Fibroblast of skin of right quadriceps (primary cell): ENCODE measurements around the gene CYB5R2.
A peak's percentile ranks its signal among the peaks of the same experiment; 100 is the strongest.
"Not testable (repeated sequence)": the region's sequence is repeated elsewhere in the genome, so short reads cannot be mapped to it uniquely, and the experiment has no call there.

Experiments used
- DNase-seq: peaks from one replicate; pipeline ENCODE4 v3.0.0-alpha.2; 2013

Gene CYB5R2

GRCh38 chr11:7668464-7668863, 4.8 kb downstream of the CYB5R2 start:
- DNase-seq = no peak

- no peak for DNase-seq
Measured at GRCh38 chr11:7667460-7667859, 5.8 kb downstream of the CYB5R2 start.

- DNase-seq = no peak
Measured at GRCh38 chr11:7666292-7666866, 6.9 kb downstream of the CYB5R2 start.

GRCh38 chr11:7665473-7666291, 7.6 kb downstream of the CYB5R2 start:
- DNase-seq = peak; percentile 55

GRCh38 chr11:7664867-7665266, 8.4 kb downstream of the CYB5R2 start:
- no peak for DNase-seq

GRCh38 chr11:7663531-7663930, 9.8 kb downstream of the CYB5R2 start:
- DNase-seq = not testable (repeated sequence)

GRCh38 chr11:7657306-7658025, 15.8 kb downstream of the CYB5R2 start:
- peak; percentile 67 for DNase-seq

GRCh38 chr11:7656704-7657103, 16.6 kb downstream of the CYB5R2 start:
- DNase-seq = no peak

GRCh38 chr11:7655253-7656217, 17.8 kb downstream of the CYB5R2 start:
- DNase-seq = no peak

GRCh38 chr11:7654195-7654705, 19.1 kb downstream of the CYB5R2 start:
- DNase-seq = no peak

- DNase-seq = no peak
Measured at GRCh38 chr11:7651700-7652099, 21.6 kb downstream of the CYB5R2 start.

- peak; percentile 51 for DNase-seq
Measured at GRCh38 chr11:7651140-7651551, 22.2 kb downstream of the CYB5R2 start.

- no peak for DNase-seq
Measured at GRCh38 chr11:7648264-7648663, 25.0 kb downstream of the CYB5R2 start.

- DNase-seq = no peak
Measured at GRCh38 chr11:7646866-7647265, 26.4 kb downstream of the CYB5R2 start.

- no peak for DNase-seq
Measured at GRCh38 chr11:7645206-7645605, 28.1 kb downstream of the CYB5R2 start.

GRCh38 chr11:7643314-7643713, 30.0 kb downstream of the CYB5R2 start:
- DNase-seq = no peak

- DNase-seq = no peak
Measured at GRCh38 chr11:7642747-7643146, 30.6 kb downstream of the CYB5R2 start.

GRCh38 chr11:7640816-7641215, 32.5 kb downstream of the CYB5R2 start:
- no peak for DNase-seq

GRCh38 chr11:7639643-7640025, 33.7 kb downstream of the CYB5R2 start:
- DNase-seq = no peak

GRCh38 chr11:7638710-7639642, 34.3 kb downstream of the CYB5R2 start:
- DNase-seq = no peak

GRCh38 chr11:7637447-7638157, 35.7 kb downstream of the CYB5R2 start:
- peak; percentile 71 for DNase-seq
